GM23338 (cell line): ENCODE measurements around the gene HPS5. TPM values are rescaled to one million over a fixed set of nuclear protein-coding genes. Genes with fewer than 3 reads are reported as not detected.

Source experiments
- ATAC-seq: fragments of 200-7000 bp; cut with Tn5 transposase; 3 replicates; pipeline ENCODE4 v1.9.1; 2020
- DNase-seq: peaks from one replicate; pipeline ENCODE4 v3.0.0-alpha.2; 2015; ENCODE audit warnings: low spot score
- H2AFZ ChIP-seq: fragments of 200-600 bp; sonication (generic); 2 replicates; pipeline ENCODE4 v1.8.0; 2016; ENCODE audit warnings: antibody characterized with exemption, mild to moderate bottlenecking, moderate library complexity
- H3F3A ChIP-seq: fragments of 200-600 bp; sonication (generic); replicated peaks from 2 replicates; pipeline ENCODE4 v1.8.0; 2017; ENCODE audit warnings: antibody characterized with exemption, mixed run types, low read depth
- H3K27ac ChIP-seq: fragments of 200-600 bp; sonication (generic); 2 replicates; pipeline ENCODE4 v1.6.1; 2016; ENCODE audit warnings: low read depth
- H3K27me3 ChIP-seq: fragments of 200-600 bp; sonication (generic); 2 replicates; pipeline ENCODE4 v1.8.0; 2016; ENCODE audit warnings: mild to moderate bottlenecking, mixed run types, moderate library complexity; ENCODE audit not compliant: insufficient read depth
- H3K36me3 ChIP-seq: fragments of 200-600 bp; sonication (generic); 2 replicates; pipeline ENCODE4 v1.8.0; 2016; ENCODE audit warnings: mild to moderate bottlenecking; ENCODE audit not compliant: insufficient read depth
- H3K4me1 ChIP-seq: fragments of 200-600 bp; sonication (generic); 2 replicates; pipeline ENCODE4 v1.8.0; 2016; ENCODE audit warnings: mild to moderate bottlenecking, moderate library complexity; ENCODE audit not compliant: insufficient read depth
- H3K4me2 ChIP-seq: fragments of 200-600 bp; sonication (generic); 2 replicates; pipeline ENCODE4 v1.7.1; 2017; ENCODE audit warnings: mixed run types
- H3K4me3 ChIP-seq: fragments of 200-600 bp; sonication (generic); 2 replicates; pipeline ENCODE4 v1.6.1; 2016; ENCODE audit warnings: mixed run types
- H3K79me2 ChIP-seq: fragments of 200-600 bp; sonication (generic); replicated peaks from 2 replicates; pipeline ENCODE4 v1.8.0; 2017; ENCODE audit warnings: mild to moderate bottlenecking; ENCODE audit not compliant: insufficient read depth
- H3K9me2 ChIP-seq: fragments of 200-600 bp; sonication (generic); 2 replicates; pipeline ENCODE4 v1.8.0; 2017; ENCODE audit not compliant: insufficient read depth
- H4K20me1 ChIP-seq: fragments of 200-600 bp; sonication (generic); replicated peaks from 2 replicates; pipeline ENCODE4 v1.8.0; 2017; ENCODE audit warnings: mild to moderate bottlenecking; ENCODE audit not compliant: insufficient read depth
- H3K27ac Mint-ChIP-seq: 2 replicates; pipeline ENCODE4 v1.8.0; 2020; ENCODE audit warnings: inconsistent platforms, mild to moderate bottlenecking, moderate library complexity, mixed read lengths
- H3K27me3 Mint-ChIP-seq: 3 replicates; pipeline ENCODE4 v1.8.0; 2022; ENCODE audit warnings: low read depth, mild to moderate bottlenecking, moderate library complexity, mixed read lengths, inconsistent platforms; ENCODE audit not compliant: insufficient read depth, poor library complexity
- H3K36me3 Mint-ChIP-seq: 3 replicates; pipeline ENCODE4 v1.8.0; 2021; ENCODE audit warnings: low read depth, mild to moderate bottlenecking, inconsistent platforms, moderate library complexity, mixed read lengths
- H3K4me1 Mint-ChIP-seq: 3 replicates; pipeline ENCODE4 v1.8.0; 2020; ENCODE audit warnings: mild to moderate bottlenecking, inconsistent platforms, mixed read lengths
- H3K4me3 Mint-ChIP-seq: 3 replicates; pipeline ENCODE4 v1.8.0; 2021; ENCODE audit warnings: moderate library complexity, mild to moderate bottlenecking, inconsistent platforms, mixed read lengths
- H3K9me3 Mint-ChIP-seq: 3 replicates; pipeline ENCODE4 v1.8.0; 2020; ENCODE audit warnings: moderate library complexity, mild to moderate bottlenecking, inconsistent platforms, mixed read lengths
- CREB1 ChIP-seq: fragments of 250-450 bp; sonication (Bioruptor Pico); IDR thresholded peaks from 2 replicates; pipeline ENCODE4 v1.5.0; 2020; ENCODE audit warnings: low read depth, mild to moderate bottlenecking, moderate library complexity
- EZH2 ChIP-seq: fragments of 200-600 bp; sonication (generic); IDR thresholded peaks from one replicate; pipeline ENCODE4 v1.8.0; 2017; ENCODE audit warnings: antibody characterized with exemption, mild to moderate bottlenecking, low read depth; ENCODE audit not compliant: unreplicated experiment
- JUNB ChIP-seq: IDR thresholded peaks from one replicate; pipeline ENCODE4 v1.6.1; 2016; ENCODE audit warnings: antibody characterized with exemption; ENCODE audit not compliant: unreplicated experiment
- NANOG ChIP-seq: IDR thresholded peaks from 2 replicates; pipeline ENCODE4 v1.6.1; 2016; ENCODE audit warnings: antibody characterized with exemption, borderline replicate concordance
- STAT1 ChIP-seq: IDR thresholded peaks from one replicate; pipeline ENCODE4 v1.6.1; 2016; ENCODE audit warnings: antibody characterized with exemption; ENCODE audit not compliant: unreplicated experiment
- ZNF114 ChIP-seq: fragments of 250-450 bp; sonication (Bioruptor Pico); IDR thresholded peaks from 2 replicates; pipeline ENCODE4 v1.5.0; 2020; ENCODE audit warnings: mild to moderate bottlenecking, moderate library complexity
- ZNF331 ChIP-seq: fragments of 250-450 bp; sonication (Bioruptor Pico); IDR thresholded peaks from 2 replicates; pipeline ENCODE4 v1.5.0; 2020; ENCODE audit warnings: low read depth, mild to moderate bottlenecking, moderate library complexity
- polyA plus RNA-seq: library from polyadenylated mRNA; unstranded; fragments of >200 nt; fragmentation: Nextera tagmentation; extraction: Ambion mirVana; gene quantifications from 2 replicates; pipeline ENCODE4 v1.2.1, GENCODE V29; 2016
- total RNA-seq: library from RNA; depleted of rRNA; stranded (reverse); fragments of >200 nt; shearing (Covaris generic); gene quantifications from 2 replicates; pipeline ENCODE4 v1.2.3, GENCODE V29; 2014
- TF ChIP-seq, protein P1 (sequence below): fragments of 250-450 bp; sonication (Bioruptor Pico); IDR thresholded peaks from 2 replicates; pipeline ENCODE4 v1.5.0; 2020; ENCODE audit warnings: mild to moderate bottlenecking, moderate library complexity
- TF ChIP-seq, protein P2 (sequence below): IDR thresholded peaks from one replicate; pipeline ENCODE4 v1.6.1; 2018; ENCODE audit warnings: antibody characterized with exemption; ENCODE audit not compliant: unreplicated experiment
- TF ChIP-seq, protein P3 (sequence below): IDR thresholded peaks from 2 replicates; pipeline ENCODE4 v1.6.1; 2016; ENCODE audit warnings: antibody characterized with exemption

The HPS5 gene
- total and polyA plus RNA-seq, 2 experiments from 2014 or later = 11.5 to 18.6 TPM

DNA sequence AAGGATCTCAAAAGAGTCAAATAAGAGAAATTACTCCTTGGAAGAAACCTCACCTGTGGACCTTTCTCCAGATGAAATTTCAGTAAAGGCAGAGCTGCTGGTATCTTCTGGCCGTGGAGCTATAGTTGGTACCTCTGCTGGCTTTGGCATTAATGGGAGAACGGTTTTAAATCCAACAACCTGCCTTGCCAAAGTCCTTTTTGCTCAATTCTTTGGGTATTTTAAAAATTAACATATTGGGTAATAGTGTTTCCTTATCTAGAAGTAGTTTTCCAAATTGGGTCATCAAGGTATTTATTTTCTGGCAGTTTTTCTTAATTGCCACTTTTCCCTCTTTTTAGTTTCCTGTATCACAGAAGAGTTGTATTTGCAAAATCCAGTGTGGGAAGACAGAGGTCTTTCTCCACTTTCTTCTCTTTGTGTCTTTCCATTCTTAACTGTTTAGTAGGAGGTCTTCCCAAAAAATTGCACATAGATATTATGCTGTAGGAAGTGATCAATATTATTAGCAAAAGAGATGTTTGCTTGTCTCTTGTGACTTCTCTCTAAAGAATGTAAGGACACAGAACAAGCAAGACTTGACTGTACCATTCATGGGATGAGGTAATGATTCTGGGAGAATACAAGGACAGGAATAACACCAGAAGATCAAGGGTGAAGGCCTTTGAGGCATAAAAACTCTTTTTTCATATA lies 85.1 kb downstream of the HPS5 start, which contains the start of gene SAA4:
TSS of gene SAA4 (minus strand) at position 139 of the 693 bp plus-strand sequence. CDS start 876 bp downstream, outside the sequence.
- Histone ChIP-seq H4K20me1 (no peaks in the 10 kb centered on the region), H3K27me3 (no peaks in the 10 kb centered on the region), H3K4me1 (no peaks in the 10 kb centered on the region), H3K27ac (no peak within 1 kb of the TSS), H3K9me2 (no peaks in the 10 kb centered on the region), H3K4me3 (no peak within 1 kb of the TSS), H3K4me2 (no peak within 1 kb of the TSS), H3K79me2 (no peaks in the 10 kb centered on the region), H2AFZ (0 out of 2 replicates have a peak within 1 kb of the TSS, but pooled peaks have one; percentile 47), H3K36me3 (no peaks in the 10 kb centered on the region), H3F3A (no peaks in the 10 kb centered on the region)
- no peaks in the 10 kb centered on the region for H3K36me3 Mint-ChIP-seq
- ATAC-seq (no peak), DNase-seq (no peak)
- TF ChIP-seq JUNB = no peak
- TF ChIP-seq, protein P1, sequence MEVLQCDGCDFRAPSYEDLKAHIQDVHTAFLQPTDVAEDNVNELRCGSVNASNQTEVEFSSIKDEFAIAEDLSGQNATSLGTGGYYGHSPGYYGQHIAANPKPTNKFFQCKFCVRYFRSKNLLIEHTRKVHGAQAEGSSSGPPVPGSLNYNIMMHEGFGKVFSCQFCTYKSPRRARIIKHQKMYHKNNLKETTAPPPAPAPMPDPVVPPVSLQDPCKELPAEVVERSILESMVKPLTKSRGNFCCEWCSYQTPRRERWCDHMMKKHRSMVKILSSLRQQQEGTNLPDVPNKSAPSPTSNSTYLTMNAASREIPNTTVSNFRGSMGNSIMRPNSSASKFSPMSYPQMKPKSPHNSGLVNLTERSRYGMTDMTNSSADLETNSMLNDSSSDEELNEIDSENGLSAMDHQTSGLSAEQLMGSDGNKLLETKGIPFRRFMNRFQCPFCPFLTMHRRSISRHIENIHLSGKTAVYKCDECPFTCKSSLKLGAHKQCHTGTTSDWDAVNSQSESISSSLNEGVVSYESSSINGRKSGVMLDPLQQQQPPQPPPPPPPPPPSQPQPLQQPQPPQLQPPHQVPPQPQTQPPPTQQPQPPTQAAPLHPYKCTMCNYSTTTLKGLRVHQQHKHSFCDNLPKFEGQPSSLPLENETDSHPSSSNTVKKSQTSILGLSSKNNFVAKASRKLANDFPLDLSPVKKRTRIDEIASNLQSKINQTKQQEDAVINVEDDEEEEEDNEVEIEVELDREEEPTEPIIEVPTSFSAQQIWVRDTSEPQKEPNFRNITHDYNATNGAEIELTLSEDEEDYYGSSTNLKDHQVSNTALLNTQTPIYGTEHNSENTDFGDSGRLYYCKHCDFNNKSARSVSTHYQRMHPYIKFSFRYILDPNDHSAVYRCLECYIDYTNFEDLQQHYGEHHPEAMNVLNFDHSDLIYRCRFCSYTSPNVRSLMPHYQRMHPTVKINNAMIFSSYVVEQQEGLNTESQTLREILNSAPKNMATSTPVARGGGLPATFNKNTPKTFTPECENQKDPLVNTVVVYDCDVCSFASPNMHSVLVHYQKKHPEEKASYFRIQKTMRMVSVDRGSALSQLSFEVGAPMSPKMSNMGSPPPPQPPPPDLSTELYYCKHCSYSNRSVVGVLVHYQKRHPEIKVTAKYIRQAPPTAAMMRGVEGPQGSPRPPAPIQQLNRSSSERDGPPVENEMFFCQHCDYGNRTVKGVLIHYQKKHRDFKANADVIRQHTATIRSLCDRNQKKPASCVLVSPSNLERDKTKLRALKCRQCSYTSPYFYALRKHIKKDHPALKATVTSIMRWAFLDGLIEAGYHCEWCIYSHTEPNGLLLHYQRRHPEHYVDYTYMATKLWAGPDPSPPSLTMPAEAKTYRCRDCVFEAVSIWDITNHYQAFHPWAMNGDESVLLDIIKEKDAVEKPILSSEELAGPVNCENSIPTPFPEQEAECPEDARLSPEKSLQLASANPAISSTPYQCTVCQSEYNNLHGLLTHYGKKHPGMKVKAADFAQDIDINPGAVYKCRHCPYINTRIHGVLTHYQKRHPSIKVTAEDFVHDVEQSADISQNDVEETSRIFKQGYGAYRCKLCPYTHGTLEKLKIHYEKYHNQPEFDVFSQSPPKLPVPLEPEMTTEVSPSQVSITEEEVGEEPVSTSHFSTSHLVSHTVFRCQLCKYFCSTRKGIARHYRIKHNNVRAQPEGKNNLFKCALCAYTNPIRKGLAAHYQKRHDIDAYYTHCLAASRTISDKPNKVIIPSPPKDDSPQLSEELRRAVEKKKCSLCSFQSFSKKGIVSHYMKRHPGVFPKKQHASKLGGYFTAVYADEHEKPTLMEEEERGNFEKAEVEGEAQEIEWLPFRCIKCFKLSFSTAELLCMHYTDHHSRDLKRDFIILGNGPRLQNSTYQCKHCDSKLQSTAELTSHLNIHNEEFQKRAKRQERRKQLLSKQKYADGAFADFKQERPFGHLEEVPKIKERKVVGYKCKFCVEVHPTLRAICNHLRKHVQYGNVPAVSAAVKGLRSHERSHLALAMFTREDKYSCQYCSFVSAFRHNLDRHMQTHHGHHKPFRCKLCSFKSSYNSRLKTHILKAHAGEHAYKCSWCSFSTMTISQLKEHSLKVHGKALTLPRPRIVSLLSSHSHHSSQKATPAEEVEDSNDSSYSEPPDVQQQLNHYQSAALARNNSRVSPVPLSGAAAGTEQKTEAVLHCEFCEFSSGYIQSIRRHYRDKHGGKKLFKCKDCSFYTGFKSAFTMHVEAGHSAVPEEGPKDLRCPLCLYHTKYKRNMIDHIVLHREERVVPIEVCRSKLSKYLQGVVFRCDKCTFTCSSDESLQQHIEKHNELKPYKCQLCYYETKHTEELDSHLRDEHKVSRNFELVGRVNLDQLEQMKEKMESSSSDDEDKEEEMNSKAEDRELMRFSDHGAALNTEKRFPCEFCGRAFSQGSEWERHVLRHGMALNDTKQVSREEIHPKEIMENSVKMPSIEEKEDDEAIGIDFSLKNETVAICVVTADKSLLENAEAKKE (CRISPR knock-in tag) = no peak
- no peak for TF ChIP-seq NANOG
- TF ChIP-seq EZH2 = no peak
- no peak for TF ChIP-seq STAT1
- TF ChIP-seq CREB1 (CRISPR knock-in tag) = no peak
- TF ChIP-seq ZNF114 = no peak
- TF ChIP-seq ZNF331 = no peak
- TF ChIP-seq, protein P2, sequence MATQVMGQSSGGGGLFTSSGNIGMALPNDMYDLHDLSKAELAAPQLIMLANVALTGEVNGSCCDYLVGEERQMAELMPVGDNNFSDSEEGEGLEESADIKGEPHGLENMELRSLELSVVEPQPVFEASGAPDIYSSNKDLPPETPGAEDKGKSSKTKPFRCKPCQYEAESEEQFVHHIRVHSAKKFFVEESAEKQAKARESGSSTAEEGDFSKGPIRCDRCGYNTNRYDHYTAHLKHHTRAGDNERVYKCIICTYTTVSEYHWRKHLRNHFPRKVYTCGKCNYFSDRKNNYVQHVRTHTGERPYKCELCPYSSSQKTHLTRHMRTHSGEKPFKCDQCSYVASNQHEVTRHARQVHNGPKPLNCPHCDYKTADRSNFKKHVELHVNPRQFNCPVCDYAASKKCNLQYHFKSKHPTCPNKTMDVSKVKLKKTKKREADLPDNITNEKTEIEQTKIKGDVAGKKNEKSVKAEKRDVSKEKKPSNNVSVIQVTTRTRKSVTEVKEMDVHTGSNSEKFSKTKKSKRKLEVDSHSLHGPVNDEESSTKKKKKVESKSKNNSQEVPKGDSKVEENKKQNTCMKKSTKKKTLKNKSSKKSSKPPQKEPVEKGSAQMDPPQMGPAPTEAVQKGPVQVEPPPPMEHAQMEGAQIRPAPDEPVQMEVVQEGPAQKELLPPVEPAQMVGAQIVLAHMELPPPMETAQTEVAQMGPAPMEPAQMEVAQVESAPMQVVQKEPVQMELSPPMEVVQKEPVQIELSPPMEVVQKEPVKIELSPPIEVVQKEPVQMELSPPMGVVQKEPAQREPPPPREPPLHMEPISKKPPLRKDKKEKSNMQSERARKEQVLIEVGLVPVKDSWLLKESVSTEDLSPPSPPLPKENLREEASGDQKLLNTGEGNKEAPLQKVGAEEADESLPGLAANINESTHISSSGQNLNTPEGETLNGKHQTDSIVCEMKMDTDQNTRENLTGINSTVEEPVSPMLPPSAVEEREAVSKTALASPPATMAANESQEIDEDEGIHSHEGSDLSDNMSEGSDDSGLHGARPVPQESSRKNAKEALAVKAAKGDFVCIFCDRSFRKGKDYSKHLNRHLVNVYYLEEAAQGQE = no peak
- TF ChIP-seq, protein P3, sequence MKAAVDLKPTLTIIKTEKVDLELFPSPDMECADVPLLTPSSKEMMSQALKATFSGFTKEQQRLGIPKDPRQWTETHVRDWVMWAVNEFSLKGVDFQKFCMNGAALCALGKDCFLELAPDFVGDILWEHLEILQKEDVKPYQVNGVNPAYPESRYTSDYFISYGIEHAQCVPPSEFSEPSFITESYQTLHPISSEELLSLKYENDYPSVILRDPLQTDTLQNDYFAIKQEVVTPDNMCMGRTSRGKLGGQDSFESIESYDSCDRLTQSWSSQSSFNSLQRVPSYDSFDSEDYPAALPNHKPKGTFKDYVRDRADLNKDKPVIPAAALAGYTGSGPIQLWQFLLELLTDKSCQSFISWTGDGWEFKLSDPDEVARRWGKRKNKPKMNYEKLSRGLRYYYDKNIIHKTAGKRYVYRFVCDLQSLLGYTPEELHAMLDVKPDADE = no peak
- H3K9me3 Mint-ChIP-seq = no peaks in the 10 kb centered on the region; the same call in 2 of the 3 replicates
- H3K27me3 Mint-ChIP-seq = peaks cover 3% of the 10 kb centered on the region
- H3K4me3 Mint-ChIP-seq = no peak within 1 kb of the TSS
- H3K27ac Mint-ChIP-seq = no peak within 1 kb of the TSS
- no peaks in the 10 kb centered on the region for H3K4me1 Mint-ChIP-seq
